GM15510 (cell line): ENCODE data around the gene NPAS3.

Source experiments
- POLR2A ChIP-seq: IDR thresholded peaks from 3 replicates; pipeline ENCODE4 v1.6.1; 2011; ENCODE audit warnings: borderline replicate concordance; ENCODE audit not compliant: insufficient read length; ENCODE audit errors: extremely low read depth

NPAS3 gene

DNA sequence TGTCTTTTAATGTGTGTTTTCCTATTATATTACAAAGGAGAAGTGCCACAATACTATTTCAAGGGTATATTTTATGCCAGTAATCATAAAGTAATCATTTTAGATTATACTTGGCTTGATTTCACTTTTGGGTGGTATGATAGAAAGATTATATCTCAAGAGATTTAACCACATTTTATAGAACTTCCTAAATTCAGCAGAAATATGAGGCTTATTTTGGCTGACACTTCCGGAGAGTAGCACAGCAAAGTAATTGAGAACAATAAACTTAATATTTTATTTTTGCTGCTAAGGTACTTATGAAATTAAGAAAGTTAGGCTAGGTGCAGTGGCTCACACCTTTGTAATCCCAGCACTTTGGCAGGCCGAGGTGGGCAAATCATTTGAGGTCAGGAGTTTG, 319.1 kb downstream of the NPAS3 start:
- no peak for TF ChIP-seq POLR2A

DNA sequence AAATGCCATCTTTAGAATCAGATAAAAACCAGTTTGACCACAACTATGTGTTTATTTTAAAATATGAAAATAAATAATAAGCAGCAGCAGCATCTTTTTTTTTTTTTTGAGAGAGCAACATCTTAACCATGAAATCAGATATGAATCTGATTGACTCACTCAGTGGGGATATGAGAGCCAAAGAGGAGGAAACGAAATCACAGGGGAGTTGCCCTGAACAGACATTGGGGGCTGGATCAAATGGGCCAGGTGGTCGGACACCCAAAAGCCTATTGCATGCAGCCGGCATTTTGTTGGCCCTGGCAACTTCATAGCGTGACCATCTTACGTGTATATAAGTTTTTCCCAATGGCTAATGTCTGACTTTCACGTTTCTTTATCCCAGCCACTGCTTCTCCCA, 321.1 kb downstream of the NPAS3 start:
- no peak for TF ChIP-seq POLR2A

DNA sequence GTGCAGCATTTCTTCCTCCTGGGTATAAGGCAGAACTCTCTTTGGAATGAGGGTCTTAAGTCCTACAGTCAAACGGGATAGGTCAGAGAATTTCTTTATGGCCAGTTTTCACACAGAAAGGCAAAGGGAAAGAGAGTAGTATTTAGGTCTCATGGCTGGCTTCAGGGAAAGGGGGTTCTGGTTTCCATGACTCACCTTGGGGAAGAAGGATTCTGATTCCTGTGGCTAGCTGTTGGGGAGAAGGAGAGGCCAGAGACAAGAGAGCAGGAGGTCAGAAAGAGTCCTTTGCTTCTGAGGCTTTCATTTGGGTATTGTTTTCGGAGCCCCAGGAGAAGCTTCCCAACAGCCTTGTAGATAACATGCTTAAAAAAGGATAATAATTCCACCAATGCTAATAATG, 332.5 kb downstream of the NPAS3 start:
- no peak for TF ChIP-seq POLR2A

DNA sequence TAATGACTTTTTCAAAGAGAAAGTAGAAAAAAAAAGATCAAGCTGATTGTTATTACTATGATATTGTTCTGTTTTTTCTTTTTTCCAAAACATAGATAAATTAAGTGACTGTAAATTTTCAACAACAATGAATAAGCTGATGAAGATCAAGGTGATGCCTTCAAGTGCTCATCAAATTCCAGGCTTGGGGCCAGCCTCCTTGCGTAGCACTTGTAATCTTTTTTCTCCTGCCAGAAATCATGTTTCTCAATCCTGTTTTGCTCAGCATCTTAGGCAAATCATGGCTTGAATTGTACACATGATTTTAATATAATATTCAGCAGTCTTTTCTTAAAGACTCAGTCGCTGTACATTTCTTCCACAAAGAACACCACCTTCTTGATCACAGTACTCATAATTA, 333.2 kb downstream of the NPAS3 start:
- no peak for TF ChIP-seq POLR2A

DNA sequence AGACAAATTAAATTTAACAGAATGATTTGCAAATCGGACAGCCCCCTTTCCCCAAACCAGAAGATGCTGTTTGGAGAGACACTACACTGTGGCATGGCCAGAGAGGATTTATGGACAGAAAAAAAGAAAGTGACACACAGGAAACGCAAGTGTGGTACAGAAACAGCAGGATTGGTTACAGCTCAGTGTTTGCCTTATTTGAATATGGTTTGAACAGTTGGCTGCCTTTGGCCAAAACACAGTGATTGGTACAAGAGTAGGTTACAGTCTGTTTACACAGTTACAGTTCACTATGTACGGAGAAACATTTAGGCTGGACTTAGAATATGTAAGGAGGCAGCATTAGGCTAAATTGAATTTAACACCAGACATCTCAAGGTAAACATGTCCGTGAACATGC, 335.3 kb downstream of the NPAS3 start:
- TF ChIP-seq POLR2A = no peak

DNA sequence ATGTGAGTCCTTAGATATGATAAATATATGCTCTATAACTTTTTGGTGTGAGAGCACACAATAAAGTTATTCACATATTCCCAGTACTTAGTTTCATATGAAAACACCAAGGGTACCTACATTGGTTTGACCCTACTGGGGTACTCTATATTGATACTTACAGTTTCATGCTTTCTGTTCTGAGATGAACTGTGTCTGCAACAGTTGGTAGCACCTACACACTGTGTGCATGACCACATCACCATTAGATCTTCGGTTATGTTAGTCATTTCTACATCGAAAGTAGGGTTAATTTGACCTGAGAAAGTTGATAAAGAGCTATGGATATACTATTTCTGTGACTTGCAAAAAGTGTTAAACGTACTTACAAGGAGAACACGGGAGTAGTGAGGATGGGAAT, 337.2 kb downstream of the NPAS3 start:
- TF ChIP-seq POLR2A = no peak

DNA sequence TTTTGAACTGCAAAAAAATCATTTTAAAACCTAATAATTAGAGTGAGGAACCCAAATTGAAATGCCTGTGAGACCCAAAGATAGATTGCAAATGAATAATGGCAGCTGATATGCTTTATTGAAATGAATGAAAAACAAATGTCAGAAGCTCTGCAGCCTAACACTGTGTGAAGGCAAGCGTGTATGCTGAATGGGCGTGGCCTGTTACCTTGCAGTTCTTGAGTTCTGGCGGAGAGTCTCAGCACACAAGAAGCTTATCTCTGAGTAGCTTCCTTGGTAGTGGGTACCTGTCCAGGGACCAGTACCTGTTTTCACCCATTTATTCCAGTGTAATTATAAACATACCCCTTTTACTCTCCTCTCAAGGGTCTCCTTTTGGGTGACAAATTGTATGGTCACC, 341.2 kb downstream of the NPAS3 start:
- no peak for TF ChIP-seq POLR2A

DNA sequence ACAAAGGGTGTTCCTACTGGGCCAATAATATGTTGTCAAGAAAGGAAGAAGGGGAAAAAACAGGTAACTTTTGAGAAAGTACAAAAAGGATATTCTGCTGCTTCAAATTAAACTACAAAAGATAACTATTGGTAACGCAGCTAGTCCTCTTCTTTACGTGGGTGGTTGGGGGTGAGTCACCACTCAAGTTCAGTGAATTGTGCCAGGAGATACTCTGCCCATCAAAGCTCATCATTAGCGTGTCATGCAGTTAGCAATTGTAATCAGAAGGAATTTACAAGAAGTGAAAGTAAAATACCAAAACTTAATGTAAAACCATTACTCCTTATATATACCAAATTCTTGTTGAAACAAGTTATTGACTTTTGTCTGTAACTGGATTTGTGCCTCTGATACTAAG, 342.0 kb downstream of the NPAS3 start:
- TF ChIP-seq POLR2A = no peak

DNA sequence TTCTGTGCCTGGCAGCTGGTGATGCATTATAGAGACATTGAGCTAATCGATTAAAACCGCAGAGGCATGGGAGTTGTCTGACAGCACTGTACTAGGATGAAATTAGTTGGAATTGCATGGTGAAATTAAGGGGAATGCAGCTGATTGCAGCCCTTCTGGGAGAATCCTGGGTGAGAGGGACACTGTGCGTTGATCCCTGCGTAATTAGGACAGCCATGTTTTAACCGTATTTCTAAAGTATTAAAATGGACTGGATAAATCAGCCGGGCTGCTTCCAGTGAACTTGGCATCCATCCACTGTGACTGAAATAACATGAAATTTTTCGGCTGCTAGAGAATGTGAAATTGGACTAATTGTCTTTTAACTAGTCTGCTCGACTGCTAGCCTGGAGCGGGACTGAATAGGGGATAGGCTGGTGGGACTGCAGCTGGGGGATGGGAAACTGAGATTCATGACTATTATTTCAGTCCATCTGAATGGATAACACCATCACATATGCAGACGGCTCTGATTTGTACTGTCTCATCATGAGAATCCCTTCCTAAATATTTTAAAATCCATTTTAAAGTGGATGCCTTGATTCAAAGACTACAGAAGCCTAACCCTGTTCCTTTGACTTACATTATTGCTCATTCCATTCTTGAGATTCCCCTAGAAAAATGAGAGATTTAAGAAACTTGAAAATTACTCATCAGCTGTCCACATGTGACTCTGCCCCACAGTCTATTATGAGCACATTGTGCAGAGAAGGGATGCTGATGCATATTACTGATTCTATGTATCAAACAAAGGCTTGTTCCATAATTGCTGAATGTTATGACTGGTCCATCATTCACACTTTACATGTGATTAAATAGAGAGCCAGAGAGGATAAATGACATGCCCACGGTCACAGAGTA, 343.9 kb downstream of the NPAS3 start:
- no peak for TF ChIP-seq POLR2A

DNA sequence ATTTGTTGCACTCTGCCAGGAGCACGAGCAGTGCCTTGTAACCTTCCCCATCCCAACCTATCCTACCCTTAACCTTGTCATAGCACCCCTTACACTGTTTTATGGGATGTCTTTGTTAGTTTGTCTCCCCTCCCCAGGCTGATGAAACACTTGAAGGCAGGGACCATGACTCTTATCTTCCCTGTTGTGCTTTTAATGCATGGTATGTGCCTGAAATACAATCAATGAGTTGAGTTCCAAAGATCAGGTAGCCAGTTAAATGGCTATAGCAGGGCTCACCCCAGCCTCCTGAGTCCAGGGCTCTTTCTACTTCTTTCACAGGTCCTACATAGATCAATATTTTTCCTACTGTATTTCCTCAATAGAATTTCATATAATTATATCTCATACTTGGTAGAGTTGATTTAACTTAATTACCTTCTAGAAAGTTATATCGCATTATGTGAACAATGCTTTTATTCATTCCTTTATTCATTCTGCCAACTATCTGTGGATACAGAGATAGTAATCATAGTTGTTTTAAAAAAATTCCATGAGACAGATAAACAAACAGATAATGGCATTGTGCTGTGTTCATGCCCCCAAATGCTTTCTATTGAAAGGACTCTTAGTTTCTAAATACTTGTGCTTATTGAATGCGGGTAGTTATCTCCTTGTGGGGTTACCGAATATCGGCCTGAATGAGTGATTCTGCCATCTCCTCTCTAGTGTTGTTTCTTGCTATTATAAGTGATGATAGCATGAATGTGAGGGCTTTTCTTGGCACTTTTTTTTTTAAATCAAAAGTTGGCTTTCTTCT, 347.4 kb downstream of the NPAS3 start:
- TF ChIP-seq POLR2A = no peak

DNA sequence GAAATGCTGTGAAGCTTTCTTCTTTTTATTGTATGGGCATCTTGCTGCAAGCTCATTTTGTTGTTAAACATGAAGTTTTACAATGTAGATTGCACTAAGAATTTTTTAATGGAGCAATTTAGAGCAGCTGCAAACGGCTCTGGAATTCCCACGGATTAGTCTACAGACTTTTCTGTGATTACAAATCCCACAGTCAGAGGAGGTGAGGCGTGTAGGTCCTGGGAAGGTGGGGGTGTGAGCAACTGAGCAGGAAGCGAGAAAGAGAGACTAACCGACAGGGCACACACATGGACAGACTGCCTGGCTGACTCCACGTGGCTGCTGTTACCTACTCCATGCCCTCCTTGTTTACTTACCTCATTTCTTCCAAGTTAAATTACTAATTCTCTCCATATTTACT, 348.5 kb downstream of the NPAS3 start:
- no peak for TF ChIP-seq POLR2A

DNA sequence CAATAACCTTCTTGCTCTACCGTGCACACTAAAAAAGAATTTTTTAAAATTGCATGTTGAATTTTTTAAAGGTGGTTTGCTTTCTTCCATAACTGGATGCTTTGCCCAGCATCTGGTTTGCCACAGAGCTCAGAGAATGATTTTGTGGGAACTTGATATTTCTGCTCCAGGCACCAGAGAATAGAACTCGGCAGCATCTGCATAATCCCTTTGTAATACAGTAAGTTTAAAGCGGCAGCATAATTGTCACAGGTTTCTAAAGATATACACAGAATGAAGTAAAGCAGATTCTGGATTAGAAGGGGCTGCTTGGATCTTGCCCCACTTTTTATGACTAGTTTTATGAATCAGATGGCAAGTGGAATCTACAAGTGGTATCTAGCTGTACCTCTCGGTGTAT, 352.0 kb downstream of the NPAS3 start:
- no peak for TF ChIP-seq POLR2A

DNA sequence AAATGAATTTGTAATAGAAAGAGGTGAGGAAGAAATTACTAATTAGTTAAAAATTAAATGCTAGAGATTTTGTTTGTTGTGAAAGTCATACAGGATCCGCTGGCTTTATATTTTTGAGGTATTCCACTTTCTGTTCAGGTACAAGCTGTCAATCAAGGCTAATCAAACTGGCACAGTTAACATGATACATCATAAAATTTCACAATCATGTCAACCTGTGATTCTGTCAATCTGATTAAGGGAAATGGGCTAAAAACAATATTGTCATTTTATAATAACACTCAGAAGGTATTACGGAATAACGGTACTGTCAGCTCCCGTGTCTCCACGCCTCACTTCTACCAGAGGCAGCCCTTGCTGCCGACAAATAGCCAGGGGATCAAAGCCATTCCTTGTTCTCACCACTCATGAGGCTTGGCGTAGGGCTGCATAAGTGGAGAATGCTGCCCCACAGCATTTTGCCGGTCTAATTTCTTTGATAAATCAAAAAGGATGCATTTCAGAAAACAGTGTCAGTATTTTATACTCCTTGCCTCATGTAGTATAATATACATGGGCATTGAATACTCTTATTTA, 352.9 kb downstream of the NPAS3 start:
- TF ChIP-seq POLR2A = no peak

DNA sequence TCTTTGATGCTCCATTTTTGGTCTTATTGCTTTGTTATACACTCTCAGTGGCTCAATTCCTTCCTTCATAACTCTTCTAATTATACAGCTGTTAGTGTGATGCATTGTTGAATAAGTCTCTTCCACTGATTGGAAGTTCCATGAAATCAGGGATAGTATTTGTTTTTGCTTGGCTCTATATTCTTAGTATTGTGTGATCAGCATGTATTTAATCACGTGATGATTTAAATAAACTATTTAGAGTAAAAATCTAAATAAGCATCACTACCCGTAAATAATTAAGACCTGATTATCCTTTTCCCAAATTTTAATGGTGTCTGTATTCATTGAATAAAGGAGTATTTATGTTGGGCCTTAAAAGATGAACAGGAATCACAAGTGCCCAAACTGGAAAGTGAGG, 355.7 kb downstream of the NPAS3 start:
- no peak for TF ChIP-seq POLR2A

DNA sequence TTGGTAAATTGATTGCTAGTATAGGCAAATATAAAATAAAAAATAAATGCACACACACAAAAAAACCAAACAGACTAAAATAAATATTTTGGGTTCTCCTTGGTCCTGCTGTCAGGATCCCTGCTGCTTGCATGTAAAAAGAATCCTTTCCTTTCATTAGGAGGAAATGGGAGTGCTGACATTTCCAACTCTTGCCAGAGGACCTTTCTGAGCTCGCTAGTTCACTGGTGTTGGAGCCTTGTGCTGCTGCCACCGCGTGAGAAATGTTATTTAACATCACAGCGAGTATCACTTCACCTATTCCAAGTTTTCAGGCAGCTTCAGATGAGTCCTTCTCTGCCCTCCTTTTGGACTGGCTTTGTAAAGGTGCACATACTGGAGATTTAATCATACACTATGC, 358.9 kb downstream of the NPAS3 start:
- no peak for TF ChIP-seq POLR2A

DNA sequence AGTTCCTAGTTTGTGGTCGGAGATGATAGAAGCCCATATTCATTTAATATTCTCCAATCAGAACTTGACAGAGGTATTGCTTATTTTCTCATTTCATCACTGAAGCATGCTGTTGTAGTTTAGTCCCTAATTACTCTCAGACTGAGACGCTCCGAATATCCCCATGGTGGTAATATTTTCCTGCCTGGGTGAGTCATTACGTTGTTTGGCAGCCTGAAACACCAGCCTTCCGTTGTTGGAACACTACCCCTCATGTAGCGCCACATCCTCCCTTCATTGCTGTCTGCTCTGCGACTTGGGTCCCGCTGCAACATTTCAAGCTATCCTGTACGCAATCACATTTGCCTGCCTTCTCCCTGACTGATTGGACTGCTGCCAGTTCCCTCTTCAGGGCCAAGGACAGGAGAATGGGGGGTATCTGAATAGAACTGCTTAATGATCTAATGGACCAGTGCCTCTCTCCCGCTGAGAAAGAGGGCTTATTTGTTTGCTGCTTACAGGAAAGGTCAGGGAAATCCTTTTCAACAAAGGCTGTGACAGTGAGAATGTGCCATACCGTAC, 369.1 kb downstream of the NPAS3 start:
- no peak for TF ChIP-seq POLR2A

DNA sequence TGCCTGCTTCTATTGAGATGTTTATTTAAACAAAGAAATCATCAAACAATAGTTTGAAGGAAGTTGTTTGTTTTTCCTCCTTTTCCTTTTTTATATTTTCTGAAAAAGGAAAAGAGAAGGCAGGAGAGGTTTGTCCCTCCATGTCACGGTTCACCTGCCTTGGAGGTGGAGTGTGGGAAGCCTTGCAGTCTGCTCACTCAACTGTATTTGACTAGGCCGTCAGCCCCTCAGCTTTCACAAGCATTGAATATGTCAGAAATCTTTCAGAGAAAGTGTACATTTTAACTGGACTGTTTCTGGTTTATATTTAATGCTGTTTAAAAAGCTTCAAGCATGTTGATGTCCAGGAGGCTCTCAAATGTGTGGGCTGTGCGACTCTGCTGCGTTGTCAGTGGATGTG, 370.4 kb downstream of the NPAS3 start:
- no peak for TF ChIP-seq POLR2A
